Keratinocyte (primary cell): ENCODE results near the gene MLF2.

Experiments
- CTCF ChIP-seq, 3 experiments: IDR thresholded peaks in 1 of 3; conservative IDR thresholded peaks in 1 of 3; optimal IDR thresholded peaks in 1 of 3; 2 replicates in 2 of 3; 3 replicates in 1 of 3; pipeline versions ENCODE3 to v1.5.1; 2011; ENCODE audit warnings: low read length in 3 of 3, mild to moderate bottlenecking in 3 of 3, moderate library complexity in 2 of 3, control low read depth in 1 of 3, inconsistent platforms in 1 of 3; ENCODE audit not compliant: insufficient read depth in 2 of 3; ENCODE audit errors: extremely low read depth in 1 of 3
- EZH2 ChIP-seq: IDR thresholded peaks from one replicate; pipeline ENCODE4 v1.6.1; 2012; ENCODE audit warnings: inconsistent platforms, mild to moderate bottlenecking, low read length, moderate library complexity

- no peak for TF ChIP-seq CTCF (optimal IDR thresholded peaks at IDR 0.05 in 1 of 3, IDR thresholded peaks at IDR 0.05 in 1 of 3, conservative IDR thresholded peaks at IDR 0.05 in 1 of 3; ENCODE audit: extremely low read depth in 1 of 3, insufficient read depth in 2 of 3, low read length in 3 of 3)
- no peak for TF ChIP-seq EZH2
These were observed 22.8 kb downstream of the MLF2 start for GRCh38 chr12:6730169-6730568.
